Ovary (tissue), 3 donors: ENCODE data around the gene PARM1.

Source experiments
- EP300 ChIP-seq: sonication (generic); formaldehyde crosslinking; IDR thresholded peaks from one replicate; pipeline ENCODE4 v1.6.1; 2017; ENCODE audit warnings: antibody characterized with exemption
- POLR2A ChIP-seq: fragments of 450-650 bp; IDR thresholded peaks from one replicate; pipeline ENCODE4 v1.6.1; 2017; ENCODE audit warnings: antibody characterized with exemption, mild to moderate bottlenecking, moderate library complexity
- TF ChIP-seq, protein P1 (sequence below), 3 donors: fragments of 450-650 bp in 2 of 3; fragments of 200-600 bp in 1 of 3; IDR thresholded peaks; one replicate each; pipeline versions ENCODE4 v1.5.1 to v1.8.0; 2016 to 2022; ENCODE audit warnings: antibody characterized with exemption in 3 of 3, mild to moderate bottlenecking in 1 of 3
- donor health status: DM: no; HTN: no; CAD: no.

DNA sequence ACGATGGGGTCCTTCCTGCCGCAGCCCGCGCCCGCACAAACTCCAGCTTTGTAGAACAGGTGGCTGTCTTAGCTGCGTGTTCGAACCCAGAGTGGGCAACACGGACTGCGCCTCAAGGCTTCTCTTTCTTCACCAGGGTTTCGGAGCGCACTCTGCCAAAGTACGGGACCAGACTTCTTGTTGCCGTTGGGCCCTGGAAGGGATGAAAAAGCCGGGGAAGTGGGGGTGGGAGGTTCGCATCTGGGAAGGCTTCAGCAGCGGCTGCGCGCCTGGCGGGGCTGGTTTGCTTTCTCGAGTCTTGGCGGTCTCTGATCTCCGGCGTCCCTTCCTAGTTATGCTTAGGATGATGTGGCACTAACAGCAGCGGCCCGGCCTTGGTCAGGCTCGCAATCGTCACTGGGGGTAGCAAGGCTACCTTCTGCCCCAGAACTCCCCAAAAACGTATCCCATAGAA is 673 bp downstream of the PARM1 start:
- TF ChIP-seq, protein P1, sequence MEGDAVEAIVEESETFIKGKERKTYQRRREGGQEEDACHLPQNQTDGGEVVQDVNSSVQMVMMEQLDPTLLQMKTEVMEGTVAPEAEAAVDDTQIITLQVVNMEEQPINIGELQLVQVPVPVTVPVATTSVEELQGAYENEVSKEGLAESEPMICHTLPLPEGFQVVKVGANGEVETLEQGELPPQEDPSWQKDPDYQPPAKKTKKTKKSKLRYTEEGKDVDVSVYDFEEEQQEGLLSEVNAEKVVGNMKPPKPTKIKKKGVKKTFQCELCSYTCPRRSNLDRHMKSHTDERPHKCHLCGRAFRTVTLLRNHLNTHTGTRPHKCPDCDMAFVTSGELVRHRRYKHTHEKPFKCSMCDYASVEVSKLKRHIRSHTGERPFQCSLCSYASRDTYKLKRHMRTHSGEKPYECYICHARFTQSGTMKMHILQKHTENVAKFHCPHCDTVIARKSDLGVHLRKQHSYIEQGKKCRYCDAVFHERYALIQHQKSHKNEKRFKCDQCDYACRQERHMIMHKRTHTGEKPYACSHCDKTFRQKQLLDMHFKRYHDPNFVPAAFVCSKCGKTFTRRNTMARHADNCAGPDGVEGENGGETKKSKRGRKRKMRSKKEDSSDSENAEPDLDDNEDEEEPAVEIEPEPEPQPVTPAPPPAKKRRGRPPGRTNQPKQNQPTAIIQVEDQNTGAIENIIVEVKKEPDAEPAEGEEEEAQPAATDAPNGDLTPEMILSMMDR (IDR thresholded peaks at IDR 0.05), result no peak
- TF ChIP-seq POLR2A (no peak), EP300 (no peak)
